Brain microvascular endothelial cell (primary cell): ENCODE data around the gene METTL6.
"Not testable (repeated sequence)": the region's sequence is repeated elsewhere in the genome, so short reads cannot be mapped to it uniquely, and the experiment has no call there.

Source experiments
- DNase-seq: peaks from one replicate; pipeline ENCODE4 v3.0.0-alpha.2; 2020
- H3K27ac ChIP-seq: fragments of 250-450 bp; sonication (Bioruptor Pico); 2 replicates; pipeline ENCODE4 v1.5.1; 2020; ENCODE audit warnings: mild to moderate bottlenecking, moderate library complexity
- H3K27me3 ChIP-seq: fragments of 250-450 bp; sonication (Bioruptor Pico); replicated peaks from 2 replicates; pipeline ENCODE4 v1.5.1; 2020; ENCODE audit warnings: mild to moderate bottlenecking
- H3K36me3 ChIP-seq: fragments of 250-450 bp; sonication (Bioruptor Pico); replicated peaks from 2 replicates; pipeline ENCODE4 v1.5.1; 2020; ENCODE audit warnings: mild to moderate bottlenecking
- H3K4me3 ChIP-seq: 2 replicates; pipeline ENCODE4 v1.5.1; 2011; ENCODE audit warnings: low read depth, mild to moderate bottlenecking, control low read depth, low read length, moderate library complexity
- in situ Hi-C: cut with HindIII; loops from 2 replicates; pipeline ENCODE4 v1.10.0; 2017; ENCODE audit warnings: low sequenced_read_pairs, low pct_ligation_motif_present
- TF ChIP-seq, protein P1 (sequence below): IDR thresholded peaks from 2 replicates; pipeline ENCODE4 v1.5.1; 2011; ENCODE audit warnings: low read depth, mild to moderate bottlenecking, moderate library complexity, low read length, control low read depth, inconsistent platforms; ENCODE audit errors: missing control alignments

The METTL6 gene

GRCh38 chr3:15391007-15391406 is 36.3 kb downstream of the METTL6 start:
- in situ Hi-C loops, result no loop called here
- H3K4me3 ChIP-seq, result no peak overlapping the region
- no peaks in the 10 kb centered on the region for H3K36me3 ChIP-seq
- TF ChIP-seq, protein P1, sequence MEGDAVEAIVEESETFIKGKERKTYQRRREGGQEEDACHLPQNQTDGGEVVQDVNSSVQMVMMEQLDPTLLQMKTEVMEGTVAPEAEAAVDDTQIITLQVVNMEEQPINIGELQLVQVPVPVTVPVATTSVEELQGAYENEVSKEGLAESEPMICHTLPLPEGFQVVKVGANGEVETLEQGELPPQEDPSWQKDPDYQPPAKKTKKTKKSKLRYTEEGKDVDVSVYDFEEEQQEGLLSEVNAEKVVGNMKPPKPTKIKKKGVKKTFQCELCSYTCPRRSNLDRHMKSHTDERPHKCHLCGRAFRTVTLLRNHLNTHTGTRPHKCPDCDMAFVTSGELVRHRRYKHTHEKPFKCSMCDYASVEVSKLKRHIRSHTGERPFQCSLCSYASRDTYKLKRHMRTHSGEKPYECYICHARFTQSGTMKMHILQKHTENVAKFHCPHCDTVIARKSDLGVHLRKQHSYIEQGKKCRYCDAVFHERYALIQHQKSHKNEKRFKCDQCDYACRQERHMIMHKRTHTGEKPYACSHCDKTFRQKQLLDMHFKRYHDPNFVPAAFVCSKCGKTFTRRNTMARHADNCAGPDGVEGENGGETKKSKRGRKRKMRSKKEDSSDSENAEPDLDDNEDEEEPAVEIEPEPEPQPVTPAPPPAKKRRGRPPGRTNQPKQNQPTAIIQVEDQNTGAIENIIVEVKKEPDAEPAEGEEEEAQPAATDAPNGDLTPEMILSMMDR, result no peak
- no peak overlapping the region for H3K27ac ChIP-seq
- DNase-seq, result no peak
- H3K27me3 ChIP-seq, result no peaks in the 10 kb centered on the region

DNA sequence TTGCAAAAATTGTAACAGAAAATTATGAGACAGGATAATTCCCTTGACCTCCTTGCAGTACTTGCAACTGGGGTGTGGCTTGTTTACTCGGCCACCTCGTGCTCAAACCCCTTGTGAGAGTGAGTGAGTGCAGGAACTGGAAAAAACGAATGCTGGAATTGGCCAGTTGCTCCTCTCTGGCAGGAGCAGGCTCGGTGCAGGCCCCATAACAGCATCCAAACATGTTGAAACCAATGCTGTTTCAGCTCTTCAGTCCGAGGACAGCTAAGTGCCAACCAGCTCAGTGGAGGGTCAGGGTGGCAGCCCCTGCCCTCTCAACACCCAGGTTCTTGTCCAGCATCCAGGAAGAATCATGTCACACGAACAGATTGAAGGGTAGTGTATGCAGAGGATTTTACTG is 36.9 kb downstream of the METTL6 start:
- in situ Hi-C loops, result no loop called here
- Histone ChIP-seq H3K36me3 (no peaks in the 10 kb centered on the region), H3K4me3 (no peak overlapping the region), H3K27ac (no peak overlapping the region), H3K27me3 (no peaks in the 10 kb centered on the region)
- DNase-seq, result no peak
- TF ChIP-seq, protein P1, result no peak

- in situ Hi-C loops, H3K27ac ChIP-seq, DNase-seq, H3K27me3 ChIP-seq, H3K4me3 ChIP-seq, H3K36me3 ChIP-seq: not testable (repeated sequence)
Measured at GRCh38 chr3:15388335-15388734, 39.0 kb downstream of the METTL6 start.

GRCh38 chr3:15387735-15388134 is 39.6 kb downstream of the METTL6 start:
- no peaks in the 10 kb centered on the region for H3K36me3 ChIP-seq
- H3K4me3 ChIP-seq, result no peak overlapping the region
- DNase-seq, result no peak
- no peak overlapping the region for H3K27ac ChIP-seq
- TF ChIP-seq, protein P1, result no peak
- in situ Hi-C loops, result no loop called here
- H3K27me3 ChIP-seq, result no peaks in the 10 kb centered on the region

DNA sequence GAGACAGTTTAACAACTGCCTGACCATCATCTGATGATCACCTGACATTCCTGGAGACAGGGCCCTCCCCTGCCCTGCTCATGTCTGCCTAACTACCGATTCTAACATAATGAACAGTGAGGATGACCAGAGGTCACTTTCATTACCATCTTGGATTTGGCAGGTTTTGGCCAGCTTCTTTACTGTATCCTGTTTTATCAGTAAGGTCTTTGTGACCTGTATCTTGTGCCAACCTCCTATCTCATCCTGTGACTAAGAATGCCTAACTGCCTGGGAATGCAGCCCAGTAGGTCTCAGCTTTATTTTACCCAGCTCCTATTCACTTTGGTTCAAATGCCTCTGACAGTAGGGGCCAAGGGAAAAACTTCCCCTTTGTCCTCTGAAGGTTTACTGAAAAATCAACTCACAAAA is 40.2 kb downstream of the METTL6 start:
- no peaks in the 10 kb centered on the region for H3K36me3 ChIP-seq
- no peak overlapping the region for H3K27ac ChIP-seq
- TF ChIP-seq, protein P1, result no peak
- H3K27me3 ChIP-seq, result no peaks in the 10 kb centered on the region
- no peak overlapping the region for H3K4me3 ChIP-seq
- no peak for DNase-seq
- in situ Hi-C loops, result no loop called here

- H3K27ac ChIP-seq, in situ Hi-C loops, DNase-seq, H3K27me3 ChIP-seq, H3K4me3 ChIP-seq, H3K36me3 ChIP-seq: not testable (repeated sequence)
Measured at GRCh38 chr3:15386654-15386955, 40.7 kb downstream of the METTL6 start.

- in situ Hi-C loops, result no loop called here
- TF ChIP-seq, protein P1, result no peak
- no peak for DNase-seq
- no peak overlapping the region for H3K4me3 ChIP-seq
- H3K27ac ChIP-seq, result no peak overlapping the region
- H3K36me3 ChIP-seq, result no peaks in the 10 kb centered on the region
- no peaks in the 10 kb centered on the region for H3K27me3 ChIP-seq
Measured at GRCh38 chr3:15385901-15386653, 41.3 kb downstream of the METTL6 start.

- H3K36me3 ChIP-seq, H3K4me3 ChIP-seq, in situ Hi-C loops, H3K27ac ChIP-seq, DNase-seq, H3K27me3 ChIP-seq: not testable (repeated sequence)
Measured at GRCh38 chr3:15385238-15385695, 42.1 kb downstream of the METTL6 start.
